ENCODE measurements around the gene LCTL.
A peak's percentile ranks its signal among the peaks of the same experiment; 100 is the strongest.
"Not testable (repeated sequence)": the region's sequence is repeated elsewhere in the genome, so short reads cannot be mapped to it uniquely, and the experiment has no call there.

Gene LCTL

GRCh38 chr15:66564136-66565041, 1.4 kb downstream of the LCTL start:
- no peak for DNase-seq

GRCh38 chr15:66563566-66564110, 2.2 kb downstream of the LCTL start:
- no peak for DNase-seq

GRCh38 chr15:66563126-66563525, 2.7 kb downstream of the LCTL start:
- DNase-seq = no peak

- DNase-seq = no peak
Observed at GRCh38 chr15:66560856-66561525, 4.8 kb downstream of the LCTL start.

- no peak for DNase-seq
Observed at GRCh38 chr15:66558271-66558670, 7.5 kb downstream of the LCTL start.

- no peak for DNase-seq
Observed at GRCh38 chr15:66555685-66556084, 10.1 kb downstream of the LCTL start.

GRCh38 chr15:66545255-66545654, 20.5 kb downstream of the LCTL start:
- no peak for DNase-seq

- DNase-seq = no peak
Observed at GRCh38 chr15:66542896-66543295, 22.9 kb downstream of the LCTL start.

GRCh38 chr15:66535056-66535455, 30.7 kb downstream of the LCTL start:
- DNase-seq = no peak

- no peak for DNase-seq
Observed at GRCh38 chr15:66524838-66525237, 41.0 kb downstream of the LCTL start.

GRCh38 chr15:66523926-66524325, 41.9 kb downstream of the LCTL start:
- DNase-seq = no peak

- peak; percentile 37 for DNase-seq
Observed at GRCh38 chr15:66515901-66516322, 49.9 kb downstream of the LCTL start.

- DNase-seq = no peak
Observed at GRCh38 chr15:66514586-66514985, 51.2 kb downstream of the LCTL start.

GRCh38 chr15:66508293-66508883, 57.4 kb downstream of the LCTL start:
- DNase-seq = no peak

GRCh38 chr15:66505818-66506217, 60.0 kb downstream of the LCTL start:
- no peak for DNase-seq

GRCh38 chr15:66505430-66505811, 60.4 kb downstream of the LCTL start:
- no peak for DNase-seq

GRCh38 chr15:66504563-66505429, 61.0 kb downstream of the LCTL start, which contains the start of the genes RPL4 and ZWILCH:
Gene RPL4, minus strand, starts transcription at chr15:66504855. Its CDS starts 65 bp downstream, at chr15:66504790.
Gene ZWILCH, plus strand, starts transcription at chr15:66505326. Its CDS starts 13 bp downstream, at chr15:66505339.
- DNase-seq = no peak

- no peak for DNase-seq
Observed at GRCh38 chr15:66503780-66504562, 61.8 kb downstream of the LCTL start.

- DNase-seq = not testable (repeated sequence)
Observed at GRCh38 chr15:66503041-66503648, 62.7 kb downstream of the LCTL start.

GRCh38 chr15:66502491-66502890, 63.3 kb downstream of the LCTL start:
- DNase-seq = no peak

GRCh38 chr15:66500346-66500745, 65.5 kb downstream of the LCTL start:
- not testable (repeated sequence) for DNase-seq

Measured in 8988T (cell line).